Activated CD4-positive, alpha-beta T cell treated with anti-CD3 and anti-CD28 coated beads for 24 hours (primary cell): ENCODE measurements around the gene POLG2.
"Not testable (repeated sequence)": the region's sequence is repeated elsewhere in the genome, so short reads cannot be mapped to it uniquely, and the experiment has no call there.

Experiments used
- DNase-seq, 2 donors: peaks; one replicate each; pipeline ENCODE4 v3.0.0-alpha.2; 2020; ENCODE audit warnings: low read depth in 2 of 2

Gene POLG2

GRCh38 chr17:64505340-64506200 is 8.7 kb upstream of the POLG2 start:
- DNase-seq, result peak; percentile 67 to 68

- DNase-seq, result no peak
Measured at GRCh38 chr17:64504769-64505339, 8.0 kb upstream of the POLG2 start.

- DNase-seq, result no peak
Measured at GRCh38 chr17:64503821-64504768, 7.2 kb upstream of the POLG2 start.

- DNase-seq, result no peak
Measured at GRCh38 chr17:64503341-64503740, 6.5 kb upstream of the POLG2 start.

GRCh38 chr17:64502809-64503208 is 6.0 kb upstream of the POLG2 start:
- no peak for DNase-seq

DNA sequence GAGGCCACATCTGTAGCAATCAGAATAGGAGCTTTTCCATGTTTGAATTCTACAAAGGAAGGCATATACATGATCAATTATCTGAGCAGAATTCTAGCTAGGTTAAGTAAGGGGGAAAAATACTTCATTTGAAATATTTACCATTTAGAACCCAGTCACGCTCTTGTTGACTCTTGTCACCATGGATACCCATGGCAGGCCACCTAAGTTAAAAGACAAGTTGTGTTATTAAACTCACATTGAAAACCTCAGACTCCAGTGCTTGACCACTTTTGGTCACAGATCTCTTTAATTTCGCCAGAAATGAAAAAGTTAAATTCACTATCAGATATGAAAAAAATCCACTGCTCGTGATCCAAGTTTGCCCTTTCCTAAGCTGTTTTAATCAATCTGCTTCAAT is 5.2 kb upstream of the POLG2 start:
- no peak for DNase-seq

DNA sequence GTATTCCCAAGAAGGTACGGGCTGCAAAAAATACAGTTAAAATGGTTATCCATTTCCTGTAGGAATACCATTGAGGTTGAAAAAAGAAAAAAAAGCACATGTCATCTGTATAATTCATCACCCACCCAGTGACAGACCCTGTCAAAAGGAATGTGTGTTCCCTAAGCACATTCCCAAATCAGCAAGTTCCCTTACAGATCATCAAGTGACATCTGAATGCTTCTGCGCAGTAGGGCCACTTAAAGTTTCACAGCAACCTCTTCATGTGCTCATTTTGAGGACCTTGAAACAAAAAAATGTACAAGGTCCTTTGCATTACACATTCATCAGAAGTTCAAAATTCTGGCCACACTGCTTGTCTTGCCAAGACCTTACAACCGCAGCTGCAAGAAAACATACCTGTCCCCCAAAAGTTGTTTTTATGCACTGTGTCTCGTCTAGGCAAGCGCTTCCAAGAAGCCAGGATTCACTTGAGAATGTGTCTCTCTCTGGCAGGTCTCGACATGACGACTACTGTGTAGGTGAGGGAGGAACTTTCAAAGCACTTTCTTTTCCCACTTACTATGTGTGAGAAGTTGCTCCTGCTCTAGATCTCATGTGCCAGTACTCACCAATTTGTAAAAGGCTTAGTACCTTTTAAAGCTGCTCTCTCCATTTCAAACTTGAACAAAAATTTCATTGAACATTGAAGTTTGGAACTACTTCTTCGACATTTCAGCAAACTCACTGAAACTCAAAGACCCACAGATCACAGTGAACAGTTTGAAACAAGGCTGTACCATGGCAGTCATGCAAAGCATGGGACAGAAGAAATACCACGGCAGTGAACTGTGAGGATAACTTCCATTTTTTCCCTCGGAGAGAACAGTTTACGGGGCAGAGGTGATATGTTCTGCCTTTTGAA is 4.3 kb upstream of the POLG2 start:
- no peak for DNase-seq

- DNase-seq, result no peak
Measured at GRCh38 chr17:64500487-64500859, 3.6 kb upstream of the POLG2 start.

DNA sequence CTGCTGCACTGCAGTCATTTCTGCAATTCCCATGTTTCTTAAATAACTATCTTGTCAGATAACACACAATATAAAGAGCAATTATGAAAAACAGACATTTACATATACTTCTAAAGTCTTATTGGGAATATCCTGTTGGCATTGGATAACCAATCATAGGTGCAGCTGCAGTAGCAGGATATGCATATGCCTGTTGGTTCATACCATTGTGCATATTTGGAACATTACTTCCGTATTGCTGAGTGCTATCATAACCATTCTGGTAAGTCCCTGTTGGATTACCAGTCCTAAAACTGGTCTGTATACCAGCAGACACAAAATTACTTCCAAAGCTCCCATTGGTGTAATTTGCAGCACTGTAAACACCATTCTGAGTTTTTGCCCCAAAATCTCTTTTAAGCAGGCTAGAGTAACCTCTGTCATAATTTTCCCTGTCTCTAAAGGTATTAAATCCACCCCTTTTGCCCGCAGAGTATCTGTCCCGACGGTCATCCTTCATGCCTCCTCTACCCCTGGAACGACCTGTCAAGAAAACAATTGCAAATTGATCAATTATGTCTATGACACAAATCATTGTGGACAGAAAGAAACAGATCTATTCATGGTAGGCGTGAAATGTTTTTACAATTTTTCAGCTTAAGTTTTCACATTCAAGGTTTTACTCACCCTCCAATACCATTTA is 3.1 kb upstream of the POLG2 start:
- DNase-seq, result no peak

GRCh38 chr17:64498308-64499203 is 1.7 kb upstream of the POLG2 start:
- DNase-seq, result no peak

DNA sequence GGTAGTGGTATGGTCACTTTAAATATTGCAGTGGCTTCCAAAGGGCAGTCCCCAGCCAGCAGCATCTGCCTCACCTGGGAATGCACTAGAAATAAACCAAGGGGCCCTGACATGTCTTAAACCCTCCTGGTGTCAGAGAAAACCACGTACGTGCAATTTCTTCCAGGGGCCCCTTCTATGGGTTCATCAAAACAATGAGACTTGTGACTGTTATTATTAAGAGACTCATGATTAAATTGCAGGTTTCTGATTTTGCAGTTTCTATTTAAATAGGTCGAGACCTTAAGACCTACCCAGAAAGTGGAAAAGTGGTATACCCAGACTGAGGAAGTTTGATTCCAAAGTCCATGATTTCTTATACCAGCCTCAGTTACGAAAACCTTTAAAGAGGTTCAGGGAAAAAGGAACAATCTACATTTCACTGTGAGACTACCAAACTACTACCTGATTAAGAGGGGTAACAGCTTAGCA is 746 bp upstream of the POLG2 start:
- peak in 1 of 2 donors; percentile 31 for DNase-seq

DNA sequence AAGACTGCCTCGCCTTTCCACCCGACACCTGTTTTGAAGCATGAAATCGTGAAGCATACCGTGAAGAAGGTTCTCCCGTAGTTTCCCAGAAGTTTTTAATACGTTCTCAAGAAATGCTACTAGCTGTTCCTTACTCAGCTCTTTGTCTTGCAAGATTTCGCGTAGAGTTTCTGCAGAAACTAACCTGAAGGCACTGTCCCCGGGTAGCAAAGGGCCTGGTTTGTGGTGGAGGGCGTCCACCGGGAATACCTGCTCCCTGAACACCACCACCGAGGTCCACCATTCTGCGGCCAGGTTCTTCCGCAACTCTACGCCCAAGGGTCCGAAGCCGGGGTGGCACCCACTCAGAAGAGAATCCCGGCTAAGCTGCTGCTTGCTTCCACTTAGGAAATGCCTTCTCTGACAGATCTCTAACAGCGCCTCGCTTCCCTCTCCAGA is 487 bp downstream of the POLG2 start:
- no peak for DNase-seq

DNA sequence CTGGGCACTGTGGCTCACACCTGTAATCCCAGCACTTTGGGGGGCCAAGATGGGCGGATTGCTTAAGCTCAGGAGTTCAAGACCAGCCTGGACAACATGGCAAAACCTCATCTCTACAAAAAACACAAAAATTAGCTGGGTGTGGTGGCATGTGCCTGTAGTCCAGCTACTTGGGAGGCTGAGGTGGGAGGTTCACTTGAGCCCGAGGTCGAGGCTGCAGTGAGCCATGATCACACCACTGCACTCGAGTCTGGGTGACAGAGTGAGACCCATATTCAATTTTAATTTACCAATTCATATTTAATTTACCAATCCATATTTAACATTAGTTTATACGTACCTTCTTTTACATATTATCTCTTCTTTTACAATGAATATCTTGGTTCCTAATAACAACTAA is 1.6 kb downstream of the POLG2 start:
- DNase-seq, result not testable (repeated sequence)

DNA sequence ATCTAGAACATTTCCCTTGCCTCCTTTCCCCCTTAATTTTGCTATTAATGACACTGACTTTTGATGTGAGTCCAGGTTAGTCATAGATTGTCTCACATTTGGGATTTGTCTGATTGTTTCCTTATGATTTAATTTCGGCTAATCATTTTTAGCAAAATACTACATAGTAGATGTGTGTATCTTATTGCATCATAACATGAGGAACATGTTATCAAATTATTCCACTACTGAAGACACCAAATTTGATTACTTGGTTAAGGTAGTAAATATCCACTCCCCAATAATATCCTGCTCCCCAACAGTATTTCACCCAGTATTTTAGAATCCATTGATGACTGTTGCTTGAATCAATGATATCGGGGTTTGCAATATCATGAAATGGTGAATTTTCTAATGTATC is 2.7 kb downstream of the POLG2 start:
- no peak for DNase-seq

DNA sequence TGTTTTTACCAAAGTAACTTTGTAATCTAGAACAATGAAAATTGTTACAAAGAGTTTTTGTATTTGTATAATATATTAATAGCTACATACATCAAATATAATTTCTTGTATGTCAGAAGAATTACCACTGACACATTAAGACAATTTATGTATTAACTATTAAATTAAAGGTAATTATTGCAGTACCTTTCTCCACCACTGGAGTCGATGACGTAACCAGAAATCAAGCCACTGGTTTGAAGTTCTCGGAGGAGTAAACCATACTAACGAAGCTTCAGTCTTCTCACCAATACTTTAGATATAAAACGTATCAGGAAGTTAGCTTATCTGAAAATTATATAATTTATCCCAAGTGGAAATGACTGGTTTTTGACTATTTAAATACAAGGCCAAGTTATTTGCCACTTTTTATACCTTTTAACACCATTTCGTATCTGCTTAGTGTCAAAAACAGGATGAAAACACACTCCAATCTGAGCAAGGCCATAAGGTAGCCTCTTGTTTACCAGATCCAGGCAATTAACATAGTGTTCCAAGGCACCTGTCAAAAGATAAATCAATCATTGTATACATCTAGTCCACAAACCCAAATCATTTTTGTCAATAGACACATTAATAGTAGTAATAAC is 4.3 kb downstream of the POLG2 start:
- DNase-seq, result no peak

- no peak for DNase-seq
Measured at GRCh38 chr17:64491994-64492393, 4.9 kb downstream of the POLG2 start.

GRCh38 chr17:64491034-64491860 is 5.6 kb downstream of the POLG2 start:
- DNase-seq, result peak; percentile 28 to 29

DNA sequence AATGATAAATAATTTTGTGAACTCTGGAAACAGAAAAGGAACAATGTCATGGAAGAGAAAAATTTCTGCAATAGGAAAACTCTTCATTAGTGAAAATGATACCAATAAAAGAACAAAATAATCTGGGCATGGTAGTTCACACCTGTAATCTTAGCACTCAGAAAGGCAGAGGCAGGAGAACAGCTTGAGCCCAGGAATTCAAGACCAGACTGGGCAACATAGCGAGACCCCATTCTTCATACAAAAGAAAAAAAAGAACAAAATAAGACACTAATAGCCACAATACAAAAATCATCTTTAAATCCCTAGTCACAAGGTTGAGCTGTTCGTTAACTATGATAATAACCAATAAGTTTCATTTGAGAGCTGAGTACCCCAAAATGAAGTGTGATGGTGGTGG is 8.6 kb downstream of the POLG2 start:
- no peak for DNase-seq
